Nephron progenitor cell (in vitro differentiated cells): ENCODE results near the gene DNAJA4.

Experiments used
- DNase-seq: peaks from one replicate; pipeline ENCODE4 v3.0.0; 2021
- H3K27ac Mint-ChIP-seq: 2 replicates; pipeline ENCODE4 v1.8.0; 2021; ENCODE audit warnings: mild to moderate bottlenecking, moderate library complexity, mixed read lengths
- H3K27me3 Mint-ChIP-seq: 2 replicates; pipeline ENCODE4 v1.8.0; 2021; ENCODE audit warnings: mild to moderate bottlenecking, low read depth, mixed read lengths; ENCODE audit not compliant: poor library complexity
- H3K36me3 Mint-ChIP-seq: 2 replicates; pipeline ENCODE4 v1.8.0; 2021; ENCODE audit warnings: low read depth, mixed read lengths
- H3K4me1 Mint-ChIP-seq: 2 replicates; pipeline ENCODE4 v1.8.0; 2021; ENCODE audit warnings: mixed read lengths
- H3K4me3 Mint-ChIP-seq: 2 replicates; pipeline ENCODE4 v1.8.0; 2021; ENCODE audit warnings: mild to moderate bottlenecking, moderate library complexity, mixed read lengths
- H3K9me3 Mint-ChIP-seq: 2 replicates; pipeline ENCODE4 v1.8.0; 2021; ENCODE audit warnings: mild to moderate bottlenecking, moderate library complexity, mixed read lengths
- TF ChIP-seq, protein P1 (sequence below): fragments of 200-600 bp; sonication (generic); IDR thresholded peaks from 2 replicates; pipeline ENCODE4 v1.5.0; 2021; ENCODE audit warnings: antibody characterized with exemption

Gene DNAJA4

DNA sequence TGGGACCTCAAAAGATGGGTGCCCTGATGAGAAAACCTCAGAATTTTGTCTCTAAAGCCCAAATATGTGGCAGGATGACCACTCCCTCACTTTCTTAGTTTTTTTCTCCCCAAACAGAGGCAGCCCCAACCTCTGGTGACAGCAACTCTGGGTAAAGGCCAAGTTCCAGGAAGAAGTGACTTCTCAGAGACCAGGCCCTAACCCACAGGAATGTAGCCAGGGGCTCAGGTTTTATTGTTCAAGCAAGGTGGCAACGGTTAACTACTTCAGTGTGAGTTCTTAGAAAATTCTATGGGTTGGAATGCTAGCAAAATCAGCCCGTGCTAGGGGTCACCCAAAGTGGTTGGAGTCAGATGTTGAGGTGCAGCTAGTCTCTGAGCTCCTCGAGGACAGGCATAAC, 5.1 kb upstream of the DNAJA4 start:
- no peak overlapping the region for H3K4me3 Mint-ChIP-seq
- H3K9me3 Mint-ChIP-seq, result no peaks in the 10 kb centered on the region
- H3K36me3 Mint-ChIP-seq, result no peaks in the 10 kb centered on the region
- H3K27ac Mint-ChIP-seq, result no peak overlapping the region
- no peak for DNase-seq
- peaks cover 13% of the 10 kb centered on the region for H3K27me3 Mint-ChIP-seq
- peaks cover 10% of the 10 kb centered on the region for H3K4me1 Mint-ChIP-seq
- TF ChIP-seq, protein P1, sequence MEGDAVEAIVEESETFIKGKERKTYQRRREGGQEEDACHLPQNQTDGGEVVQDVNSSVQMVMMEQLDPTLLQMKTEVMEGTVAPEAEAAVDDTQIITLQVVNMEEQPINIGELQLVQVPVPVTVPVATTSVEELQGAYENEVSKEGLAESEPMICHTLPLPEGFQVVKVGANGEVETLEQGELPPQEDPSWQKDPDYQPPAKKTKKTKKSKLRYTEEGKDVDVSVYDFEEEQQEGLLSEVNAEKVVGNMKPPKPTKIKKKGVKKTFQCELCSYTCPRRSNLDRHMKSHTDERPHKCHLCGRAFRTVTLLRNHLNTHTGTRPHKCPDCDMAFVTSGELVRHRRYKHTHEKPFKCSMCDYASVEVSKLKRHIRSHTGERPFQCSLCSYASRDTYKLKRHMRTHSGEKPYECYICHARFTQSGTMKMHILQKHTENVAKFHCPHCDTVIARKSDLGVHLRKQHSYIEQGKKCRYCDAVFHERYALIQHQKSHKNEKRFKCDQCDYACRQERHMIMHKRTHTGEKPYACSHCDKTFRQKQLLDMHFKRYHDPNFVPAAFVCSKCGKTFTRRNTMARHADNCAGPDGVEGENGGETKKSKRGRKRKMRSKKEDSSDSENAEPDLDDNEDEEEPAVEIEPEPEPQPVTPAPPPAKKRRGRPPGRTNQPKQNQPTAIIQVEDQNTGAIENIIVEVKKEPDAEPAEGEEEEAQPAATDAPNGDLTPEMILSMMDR, result no peak

DNA sequence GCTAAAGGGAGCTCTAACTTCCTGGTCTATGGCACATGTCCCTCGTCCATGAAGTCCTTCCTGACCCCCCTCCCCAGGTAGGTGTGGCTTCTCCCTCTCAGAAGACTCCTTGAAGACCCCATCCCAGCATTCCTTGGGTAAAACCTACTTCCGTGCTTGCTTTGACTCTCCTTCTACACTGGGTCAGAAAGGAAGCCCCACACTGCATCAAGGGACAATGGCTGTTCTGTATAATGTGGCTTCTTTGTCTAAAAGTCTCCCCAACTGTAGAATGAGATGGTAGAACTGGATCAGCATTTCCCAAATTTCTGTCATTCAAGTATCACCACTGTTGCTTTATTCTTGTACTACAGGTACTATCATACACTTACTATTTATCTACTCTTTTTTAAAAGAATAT, 3.9 kb upstream of the DNAJA4 start:
- Mint-ChIP-seq H3K27ac (no peak overlapping the region), H3K4me1 (peaks cover 10% of the 10 kb centered on the region), H3K36me3 (no peaks in the 10 kb centered on the region), H3K9me3 (no peaks in the 10 kb centered on the region), H3K4me3 (no peak overlapping the region), H3K27me3 (peaks cover 18% of the 10 kb centered on the region)
- TF ChIP-seq, protein P1, result no peak
- DNase-seq, result no peak

DNA sequence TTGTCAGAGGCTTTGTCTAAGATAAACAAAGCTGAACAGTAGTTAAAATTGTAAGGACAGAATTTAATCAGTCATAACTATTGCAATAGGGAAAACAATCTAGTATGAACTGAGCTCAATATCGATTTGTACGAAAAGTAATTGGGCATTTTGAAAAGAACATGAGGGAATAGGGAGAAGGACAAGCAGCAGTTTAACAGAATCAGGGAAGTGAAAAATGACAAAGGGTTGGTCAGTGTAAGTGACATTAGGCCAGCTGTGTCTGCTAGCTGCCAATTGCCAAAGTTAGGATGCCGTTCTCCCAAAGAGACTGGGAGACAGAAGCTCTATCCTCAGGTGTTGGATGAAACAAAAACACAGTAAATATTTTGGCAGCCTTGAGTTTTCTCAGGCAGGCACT, 3.3 kb upstream of the DNAJA4 start:
- no peaks in the 10 kb centered on the region for H3K36me3 Mint-ChIP-seq
- no peak overlapping the region for H3K27ac Mint-ChIP-seq
- no peak overlapping the region for H3K4me3 Mint-ChIP-seq
- TF ChIP-seq, protein P1, result no peak
- no peak for DNase-seq
- H3K4me1 Mint-ChIP-seq, result peaks cover 10% of the 10 kb centered on the region
- H3K9me3 Mint-ChIP-seq, result no peaks in the 10 kb centered on the region
- peaks cover 23% of the 10 kb centered on the region for H3K27me3 Mint-ChIP-seq

DNA sequence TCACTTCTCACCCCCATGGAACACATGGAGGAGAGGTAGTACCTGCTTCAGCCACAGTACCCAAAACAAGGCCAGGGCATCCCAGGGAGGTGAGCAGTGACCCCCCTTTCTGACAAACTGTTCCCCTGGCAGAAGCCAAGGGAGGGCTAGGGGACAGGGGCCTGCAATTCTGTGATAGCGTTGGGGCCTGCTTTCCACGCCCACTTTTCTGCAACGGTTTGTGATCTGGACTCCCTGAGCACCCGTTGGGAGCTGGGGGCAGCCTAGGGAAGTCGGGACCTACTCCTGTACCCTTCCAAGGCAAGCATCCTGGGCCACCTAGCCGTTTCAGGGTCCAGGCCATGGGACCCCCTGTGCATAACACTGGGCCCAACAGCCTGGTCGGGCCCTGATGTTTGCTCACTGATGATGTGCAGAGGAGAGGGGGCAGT, 996 bp upstream of the DNAJA4 start:
- H3K4me1 Mint-ChIP-seq, result peaks cover 10% of the 10 kb centered on the region
- peaks cover 25% of the 10 kb centered on the region for H3K27me3 Mint-ChIP-seq
- no peak overlapping the region for H3K4me3 Mint-ChIP-seq
- no peaks in the 10 kb centered on the region for H3K36me3 Mint-ChIP-seq
- H3K27ac Mint-ChIP-seq, result no peak overlapping the region
- TF ChIP-seq, protein P1, result no peak
- no peaks in the 10 kb centered on the region for H3K9me3 Mint-ChIP-seq
- no peak for DNase-seq

DNA sequence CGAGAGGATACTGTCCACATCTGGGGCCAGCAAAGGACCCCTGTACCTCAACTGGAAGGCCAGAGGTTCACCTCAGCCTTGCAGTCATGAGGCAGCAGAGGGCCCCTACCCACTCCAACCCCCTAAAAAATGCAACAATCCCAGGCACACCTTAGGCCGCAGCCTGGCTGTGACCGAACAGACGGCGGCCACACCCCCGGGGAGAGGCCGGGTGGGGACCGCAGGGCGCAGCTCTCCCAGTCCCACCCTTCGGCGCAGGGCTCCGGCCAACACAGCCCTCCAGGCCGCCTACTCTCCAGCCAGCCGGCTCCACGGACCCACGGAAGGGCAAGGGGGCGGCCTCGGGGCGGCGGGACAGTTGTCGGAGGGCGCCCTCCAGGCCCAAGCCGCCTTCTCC, 457 bp upstream of the DNAJA4 start:
- H3K4me3 Mint-ChIP-seq, result no peak overlapping the region
- peaks cover 10% of the 10 kb centered on the region for H3K4me1 Mint-ChIP-seq
- H3K9me3 Mint-ChIP-seq, result no peaks in the 10 kb centered on the region
- DNase-seq, result no peak
- no peaks in the 10 kb centered on the region for H3K36me3 Mint-ChIP-seq
- TF ChIP-seq, protein P1, result no peak
- H3K27ac Mint-ChIP-seq, result no peak overlapping the region
- H3K27me3 Mint-ChIP-seq, result peaks cover 30% of the 10 kb centered on the region

DNA sequence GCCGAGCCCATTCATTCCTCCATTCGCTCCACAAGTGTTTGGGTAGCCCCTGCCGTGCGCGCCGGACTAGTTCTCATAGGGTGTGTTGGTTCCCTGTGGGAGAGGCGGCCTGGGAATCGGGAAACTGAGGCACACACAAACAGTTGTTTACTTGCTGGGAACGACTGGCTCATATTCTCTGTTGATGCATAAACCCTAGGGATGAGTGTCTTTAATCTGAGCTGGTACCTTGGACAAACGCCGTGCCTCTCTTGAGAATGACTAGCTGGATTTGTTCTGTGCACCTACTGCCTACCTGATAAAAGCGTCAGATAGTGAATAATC, 737 bp downstream of the DNAJA4 start:
- DNase-seq, result no peak
- Mint-ChIP-seq H3K4me3 (no peak overlapping the region), H3K4me1 (peaks cover 5% of the 10 kb centered on the region), H3K27ac (no peak overlapping the region), H3K36me3 (no peaks in the 10 kb centered on the region), H3K9me3 (no peaks in the 10 kb centered on the region), H3K27me3 (peaks cover 37% of the 10 kb centered on the region)
- TF ChIP-seq, protein P1, result no peak
